Left colon (tissue), 2 donors: Measurements from ENCODE around the gene VEPH1. TPM values are rescaled to one million over a fixed set of nuclear protein-coding genes. Genes with fewer than 3 reads are reported as not detected.
"Not testable (repeated sequence)": the region's sequence is repeated elsewhere in the genome, so short reads cannot be mapped to it uniquely, and the experiment has no call there.

Experiments
- ATAC-seq: fragments of 200-7000 bp; cut with Tn5 transposase; one replicate; pipeline ENCODE4 v1.9.1; 2020; ENCODE audit warnings: mild to moderate bottlenecking, moderate library complexity
- DNase-seq, 2 donors: peaks; one replicate each; pipeline ENCODE4 v3.0.0-alpha.2; 2020
- intact Hi-C, 2 donors: fragments of 100-400 bp; cut with DNase I in 1 of 2; cut with micrococcal nuclease in 1 of 2; formaldehyde crosslinking; loops; one replicate each; pipeline versions ENCODE4 v1.11.2 to v1.14.0; 2022; cut with DNase I, micrococcal nuclease
- total RNA-seq, 2 donors: library from RNA; stranded (reverse); fragmentation: NEBNext Ultra II Directional; extraction: Animal tissue kit (Norgen Biotek cat#: 25700); gene quantifications; one replicate each; pipeline ENCODE4 v1.2.1, GENCODE V29; 2021
- donor health status: DM: no; HTN: no; CAD: no.
- donor health status: DM: yes; HTN: yes; CAD: no.

The VEPH1 gene
- total RNA-seq, 2 donors from 2014 or later, result 4.2 to 7.8 TPM

DNA sequence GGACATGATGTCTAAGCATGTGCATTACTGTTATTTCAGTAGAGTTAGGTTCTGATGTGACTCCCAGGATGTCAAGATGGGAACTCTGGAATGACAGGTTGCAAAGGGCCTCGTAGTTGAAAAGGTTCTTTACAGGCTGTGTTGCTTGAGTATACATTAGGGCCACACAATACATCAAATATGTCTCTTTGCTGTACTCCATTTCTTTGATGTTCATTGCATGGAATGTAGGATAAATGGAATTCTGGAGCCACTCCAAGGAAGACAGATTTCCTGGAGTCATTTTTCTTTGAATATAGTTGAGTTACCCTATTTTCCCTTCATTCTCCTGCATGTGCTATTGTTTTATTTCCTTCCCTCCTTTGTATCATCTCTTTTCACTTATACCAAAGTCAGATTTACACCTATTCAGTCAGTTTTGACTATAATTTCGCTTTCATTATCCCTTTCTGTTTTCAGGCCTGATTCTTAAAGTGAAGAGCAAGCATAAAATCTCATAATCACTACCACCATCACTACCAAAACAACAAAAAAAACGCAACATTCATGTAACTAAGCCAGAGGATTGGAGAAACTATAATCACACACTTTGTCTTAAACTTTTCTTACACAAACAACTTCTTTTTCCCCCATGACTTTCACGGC is 127.8 kb downstream of the VEPH1 start:
- ATAC-seq, result no peak
- intact Hi-C loops, result no loop called here
- no peak for DNase-seq

GRCh38 chr3:157374933-157375332 is 128.3 kb downstream of the VEPH1 start:
- no peak for ATAC-seq
- intact Hi-C loops, result no loop called here
- no peak for DNase-seq

- intact Hi-C loops, result no loop called here
- no peak for ATAC-seq
- DNase-seq, result no peak
Observed at GRCh38 chr3:157373783-157374182, 129.4 kb downstream of the VEPH1 start.

DNA sequence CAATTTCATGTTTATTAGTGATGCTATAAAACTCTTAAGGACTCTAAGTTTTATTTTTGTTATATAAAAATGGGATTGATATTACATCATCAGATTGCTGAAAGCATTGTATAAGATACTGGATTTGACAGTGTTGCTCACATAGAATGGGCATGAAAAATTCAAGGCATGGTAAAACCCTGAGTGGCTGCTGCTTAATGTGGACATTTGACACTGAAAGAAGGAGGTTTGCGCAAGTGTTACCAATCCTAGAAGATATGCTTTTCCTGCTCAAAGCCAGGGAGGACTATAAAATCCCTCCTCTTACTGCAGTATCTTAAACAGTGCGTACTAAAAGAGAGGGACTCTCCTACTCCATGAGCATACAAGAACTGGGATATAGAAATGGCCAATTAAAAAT is 132.3 kb downstream of the VEPH1 start:
- intact Hi-C loops, result no loop called here
- DNase-seq, result no peak
- ATAC-seq, result no peak

GRCh38 chr3:157369727-157370421 is 133.3 kb downstream of the VEPH1 start:
- ATAC-seq (no peak), DNase-seq (no peak)
- intact Hi-C loops, result no loop called here

DNA sequence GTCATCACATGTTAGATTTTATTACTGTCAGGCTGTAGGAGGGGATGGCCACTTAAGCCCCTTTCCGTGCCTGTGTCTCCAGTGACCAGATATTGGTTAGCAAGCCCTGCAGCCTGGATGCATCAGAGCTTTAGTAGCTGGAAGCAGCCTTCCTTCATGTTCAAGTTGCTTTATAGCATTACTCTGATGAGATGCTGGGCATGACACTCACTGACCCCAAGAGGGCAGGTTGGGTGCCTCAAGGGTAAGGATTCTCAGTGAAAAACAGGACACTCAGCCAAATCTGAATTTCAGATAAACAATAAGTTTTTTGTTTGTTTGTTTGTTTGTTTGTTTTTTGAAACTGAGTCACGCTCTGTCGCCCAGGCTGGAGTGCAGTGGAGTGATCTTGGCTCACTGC is 135.0 kb downstream of the VEPH1 start:
- intact Hi-C loops, result no loop called here
- no peak for ATAC-seq
- DNase-seq, result no peak

DNA sequence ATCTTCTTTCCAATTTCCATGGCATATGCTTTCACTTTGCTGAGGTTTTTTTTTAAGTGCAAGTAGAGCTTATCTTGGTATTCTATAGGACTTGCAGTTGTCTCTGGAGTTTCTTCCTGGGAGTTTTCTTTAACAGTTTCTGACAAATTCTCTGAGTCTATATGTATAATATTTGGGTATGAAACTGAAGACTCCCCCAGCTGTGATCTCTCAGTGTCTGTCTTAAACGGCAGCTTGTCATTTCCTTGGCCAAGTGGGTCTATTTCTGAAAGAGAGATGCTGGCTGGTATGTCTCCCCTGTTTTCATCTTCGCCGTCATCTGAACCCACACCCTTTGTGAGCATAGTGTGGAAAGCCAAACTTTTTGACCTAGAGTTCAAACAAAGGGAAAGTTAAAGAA is 139.8 kb downstream of the VEPH1 start:
- intact Hi-C loops, result no loop called here
- DNase-seq (no peak), ATAC-seq (no peak)

DNA sequence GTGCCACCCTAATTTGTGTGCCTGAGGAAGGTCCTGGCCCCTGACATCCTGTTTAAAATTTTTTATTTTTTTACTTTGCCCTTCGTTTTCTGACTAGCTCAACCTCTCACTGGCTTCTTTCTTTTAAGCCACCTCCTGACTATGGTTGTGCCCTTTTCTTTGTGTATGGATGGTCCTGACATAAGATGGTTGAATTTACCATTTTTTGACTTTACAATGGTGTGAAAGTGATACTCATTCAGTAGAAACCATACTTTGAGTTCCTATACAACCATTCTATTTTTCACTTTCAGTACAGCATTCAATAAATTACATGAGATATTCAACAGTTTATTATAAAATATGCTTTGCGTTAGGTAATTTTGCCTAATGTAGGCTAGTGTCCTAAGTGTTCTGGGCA is 140.9 kb downstream of the VEPH1 start:
- intact Hi-C loops, result no loop called here
- DNase-seq (no peak), ATAC-seq (no peak)

DNA sequence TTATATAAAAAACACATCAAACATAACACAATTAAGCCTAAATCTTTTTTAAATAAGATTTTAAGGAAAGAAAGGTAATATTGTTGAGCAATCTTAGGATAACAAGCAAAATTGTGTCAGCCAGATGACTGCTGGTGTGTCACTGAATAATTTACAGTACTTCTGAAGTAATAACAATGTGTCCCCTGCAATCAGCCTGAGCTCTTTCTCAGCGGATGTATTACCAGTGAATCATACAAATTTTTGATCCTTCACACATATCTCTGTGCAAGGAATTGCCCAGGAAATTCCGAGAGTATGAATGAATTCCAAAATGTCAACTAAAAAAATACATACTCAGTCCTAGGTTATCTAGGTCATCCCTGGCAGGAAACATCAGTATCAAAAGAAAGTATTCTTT is 143.2 kb downstream of the VEPH1 start:
- intact Hi-C loops, result no loop called here
- ATAC-seq, result no peak
- DNase-seq, result no peak

- intact Hi-C loops, result no loop called here
- no peak for ATAC-seq
- DNase-seq, result no peak
Observed at GRCh38 chr3:157356541-157356940, 146.7 kb downstream of the VEPH1 start.

DNA sequence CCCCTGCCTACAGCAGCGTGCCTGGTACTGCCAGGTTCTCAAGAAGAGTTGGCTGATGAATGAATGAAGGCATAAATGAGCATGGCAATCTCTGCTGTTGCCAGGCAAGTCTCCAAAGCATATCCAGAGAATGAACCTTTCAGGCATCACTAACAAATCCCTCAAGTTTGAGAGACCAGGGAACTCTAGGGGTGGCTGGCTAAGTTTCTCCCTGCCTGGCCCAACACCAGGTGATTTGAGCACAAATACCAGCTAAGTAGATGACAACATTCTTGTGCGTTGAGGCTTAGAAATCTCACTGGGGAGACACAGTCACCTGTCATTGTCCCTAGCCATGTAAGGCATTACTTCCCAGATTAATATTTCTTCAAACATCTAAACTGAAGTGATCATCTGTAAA is 147.9 kb downstream of the VEPH1 start:
- intact Hi-C loops, result no loop called here
- no peak for ATAC-seq
- no peak for DNase-seq

DNA sequence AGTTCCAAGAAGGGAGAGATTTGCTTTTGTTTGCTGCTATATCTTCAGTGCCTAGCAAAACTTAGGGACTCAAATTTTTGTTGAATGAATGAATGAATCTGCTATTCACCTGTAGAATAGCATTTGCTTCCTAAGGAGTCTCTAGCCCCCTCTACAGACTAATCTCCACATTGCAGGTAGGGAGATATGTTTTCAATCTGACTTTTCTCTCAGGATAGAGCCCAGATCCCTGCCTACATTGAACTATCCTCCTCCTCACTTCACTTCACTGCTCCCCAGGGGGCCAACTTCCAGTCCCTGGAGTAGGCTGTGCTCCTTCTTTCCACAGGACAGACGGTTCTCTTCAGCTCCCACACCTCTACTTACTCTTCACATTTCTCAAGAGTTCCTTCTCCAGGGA is 148.5 kb downstream of the VEPH1 start:
- intact Hi-C loops, result no loop called here
- ATAC-seq, result no peak
- DNase-seq, result no peak

- ATAC-seq (no peak), DNase-seq (no peak)
- intact Hi-C loops, result no loop called here
Observed at GRCh38 chr3:157354254-157354653, 149.0 kb downstream of the VEPH1 start.

DNA sequence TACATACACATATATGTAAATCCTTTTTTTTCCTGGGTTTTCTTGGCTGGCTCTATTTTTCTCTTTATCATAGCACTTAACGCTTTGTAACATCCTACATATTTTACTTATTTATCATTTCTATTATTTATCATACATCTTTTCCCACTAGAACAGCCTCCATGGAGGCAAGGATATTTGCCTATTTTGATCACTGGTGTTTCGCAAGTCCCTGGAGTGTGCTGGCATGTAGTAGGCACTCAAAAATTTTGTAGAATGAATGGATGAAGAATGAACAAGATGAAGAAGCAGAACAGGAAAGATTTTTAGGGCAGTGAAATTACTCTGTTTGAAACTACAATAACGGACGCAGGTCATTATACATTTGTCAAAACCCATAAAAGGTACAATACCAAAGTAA is 149.6 kb downstream of the VEPH1 start:
- no peak for DNase-seq
- no peak for ATAC-seq
- intact Hi-C loops, result no loop called here

GRCh38 chr3:157351981-157352380 is 151.2 kb downstream of the VEPH1 start:
- intact Hi-C loops, result no loop called here
- no peak for ATAC-seq
- no peak for DNase-seq

GRCh38 chr3:157350651-157351050 is 152.6 kb downstream of the VEPH1 start:
- intact Hi-C loops, DNase-seq, ATAC-seq: not testable (repeated sequence)

DNA sequence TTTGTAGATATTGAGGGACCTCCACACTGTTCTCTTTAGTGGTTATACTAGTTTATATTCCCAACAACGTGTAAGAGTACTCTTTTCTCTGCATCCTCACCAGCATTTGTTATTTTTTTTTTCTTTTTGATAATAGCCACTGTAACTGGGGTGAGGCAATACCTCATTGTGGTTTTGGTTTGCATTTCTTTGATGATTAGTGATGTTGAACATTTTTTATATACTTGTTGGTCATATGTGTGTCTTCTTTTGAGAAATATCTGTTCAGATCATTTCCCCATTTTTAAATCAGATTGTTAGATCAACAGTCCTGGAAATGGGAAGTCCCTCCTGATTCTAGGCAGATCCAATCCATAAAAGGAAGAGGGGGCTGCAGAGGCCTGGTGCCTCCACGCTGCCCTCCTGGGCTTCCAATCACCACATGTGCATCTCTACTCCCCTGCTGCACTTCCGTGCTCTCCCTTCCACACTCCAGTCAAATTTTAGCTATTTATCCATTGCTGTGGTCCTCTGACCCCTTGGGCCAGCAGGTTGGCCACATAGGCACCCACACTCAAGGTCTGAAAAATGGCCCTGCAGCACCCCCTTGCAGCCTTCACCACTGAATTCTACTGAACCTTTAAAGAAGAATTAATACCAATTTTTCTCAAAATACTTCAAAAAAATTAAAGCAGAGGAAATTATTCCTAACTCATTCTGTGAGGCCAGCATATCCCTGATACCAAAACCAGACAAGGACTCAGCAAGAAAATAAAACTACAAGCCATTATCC is 154.7 kb downstream of the VEPH1 start:
- intact Hi-C loops, DNase-seq, ATAC-seq: not testable (repeated sequence)

GRCh38 chr3:157347577-157348303 is 155.5 kb downstream of the VEPH1 start:
- ATAC-seq (no peak), DNase-seq (no peak)
- intact Hi-C loops, result no loop called here

DNA sequence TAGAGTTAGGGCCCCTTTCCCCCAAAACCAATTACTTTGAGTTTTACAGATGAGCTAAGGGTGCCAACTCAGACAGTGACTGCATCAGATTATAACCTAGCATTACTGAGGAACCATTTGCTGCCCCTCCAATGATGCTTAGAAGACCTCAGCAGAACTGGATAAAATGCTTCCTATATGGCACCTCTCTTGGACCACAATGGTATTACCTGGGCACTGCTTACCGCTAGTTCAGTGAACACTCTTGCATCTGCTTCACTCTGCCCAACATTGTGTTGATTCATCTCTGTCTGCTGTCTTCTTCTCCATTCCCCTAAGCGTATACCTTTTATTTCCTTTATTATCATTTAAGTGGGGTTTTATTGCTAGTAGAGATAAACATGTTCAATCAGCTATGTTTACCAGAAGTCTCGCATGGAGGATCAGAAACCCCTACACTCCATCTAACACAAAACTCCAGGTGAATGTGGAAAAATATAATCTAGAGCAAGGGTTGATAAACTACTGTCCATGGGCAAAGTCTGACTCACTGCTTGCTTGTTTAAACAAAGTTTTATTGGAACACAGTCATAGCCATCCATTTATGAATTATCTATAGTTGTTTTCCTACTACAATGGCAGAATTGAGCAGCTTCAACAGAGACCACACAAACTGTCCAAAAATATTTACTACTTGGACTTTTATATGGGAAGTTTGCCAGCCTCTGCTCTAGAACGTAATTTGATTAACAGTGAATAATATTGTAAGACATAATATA is 166.8 kb downstream of the VEPH1 start:
- intact Hi-C loops, result no loop called here

More for the DNA sequence above, 166.8 kb downstream of the VEPH1 start:
- DNase-seq (no peak), ATAC-seq (peak; percentile 51)
